Epithelial cell of esophagus (primary cell): ENCODE results near the gene DBH.

Source experiments
- DNase-seq: peaks from one replicate; pipeline ENCODE4 v3.0.0; 2010; ENCODE audit warnings: low read depth
- H3K4me3 ChIP-seq: 2 replicates; pipeline ENCODE4 v1.5.1; 2011; ENCODE audit warnings: mild to moderate bottlenecking, low read length, control low read depth
- TF ChIP-seq, protein P1 (sequence below): IDR thresholded peaks from 2 replicates; pipeline ENCODE4 v1.5.1; 2011; ENCODE audit warnings: low read depth, mild to moderate bottlenecking, low read length, control low read depth, inconsistent platforms; ENCODE audit not compliant: insufficient read depth; ENCODE audit errors: missing control alignments

DBH gene

DNA sequence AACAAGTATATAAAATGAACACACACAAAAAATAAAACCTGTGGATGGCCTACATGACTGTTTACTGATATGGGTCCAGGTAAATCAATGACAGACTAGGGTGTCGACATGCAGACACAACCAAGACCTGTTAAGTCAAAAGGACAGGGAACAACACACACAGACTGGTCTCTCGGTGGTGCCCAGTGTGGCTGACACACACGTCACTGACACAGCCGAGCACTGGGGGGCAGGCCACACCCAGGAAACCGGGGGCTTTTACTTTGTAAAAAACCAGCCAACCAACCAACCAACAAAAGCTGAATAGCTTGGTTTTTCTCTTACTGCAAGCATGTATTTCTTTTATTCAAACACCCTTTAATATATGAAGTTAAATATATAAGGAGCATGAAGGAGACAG is 31.9 kb upstream of the DBH start:
- H3K4me3 ChIP-seq = no peak overlapping the region
- TF ChIP-seq, protein P1, sequence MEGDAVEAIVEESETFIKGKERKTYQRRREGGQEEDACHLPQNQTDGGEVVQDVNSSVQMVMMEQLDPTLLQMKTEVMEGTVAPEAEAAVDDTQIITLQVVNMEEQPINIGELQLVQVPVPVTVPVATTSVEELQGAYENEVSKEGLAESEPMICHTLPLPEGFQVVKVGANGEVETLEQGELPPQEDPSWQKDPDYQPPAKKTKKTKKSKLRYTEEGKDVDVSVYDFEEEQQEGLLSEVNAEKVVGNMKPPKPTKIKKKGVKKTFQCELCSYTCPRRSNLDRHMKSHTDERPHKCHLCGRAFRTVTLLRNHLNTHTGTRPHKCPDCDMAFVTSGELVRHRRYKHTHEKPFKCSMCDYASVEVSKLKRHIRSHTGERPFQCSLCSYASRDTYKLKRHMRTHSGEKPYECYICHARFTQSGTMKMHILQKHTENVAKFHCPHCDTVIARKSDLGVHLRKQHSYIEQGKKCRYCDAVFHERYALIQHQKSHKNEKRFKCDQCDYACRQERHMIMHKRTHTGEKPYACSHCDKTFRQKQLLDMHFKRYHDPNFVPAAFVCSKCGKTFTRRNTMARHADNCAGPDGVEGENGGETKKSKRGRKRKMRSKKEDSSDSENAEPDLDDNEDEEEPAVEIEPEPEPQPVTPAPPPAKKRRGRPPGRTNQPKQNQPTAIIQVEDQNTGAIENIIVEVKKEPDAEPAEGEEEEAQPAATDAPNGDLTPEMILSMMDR = no peak
- DNase-seq = no peak

DNA sequence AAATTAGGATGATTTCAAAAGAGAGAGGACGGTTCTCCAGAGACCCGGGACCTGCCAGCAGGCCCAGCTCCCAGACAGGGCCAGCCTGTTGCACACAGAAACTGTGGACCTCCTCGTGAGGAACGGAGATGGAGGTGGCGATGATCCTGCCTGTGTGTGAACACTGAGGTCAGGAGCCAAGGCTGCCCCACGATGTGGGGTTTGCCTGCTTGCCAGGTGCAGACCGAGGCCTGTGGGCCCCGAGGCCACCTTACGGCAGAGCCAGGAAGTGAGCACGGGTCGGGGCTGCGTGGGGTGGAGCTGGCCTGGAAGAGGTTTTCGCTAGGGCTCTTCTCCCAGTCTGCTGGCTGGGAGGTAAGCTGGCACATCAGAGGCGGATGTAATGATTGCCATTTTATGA is 31.3 kb upstream of the DBH start:
- no peak for DNase-seq
- TF ChIP-seq, protein P1 = no peak
- no peak overlapping the region for H3K4me3 ChIP-seq

DNA sequence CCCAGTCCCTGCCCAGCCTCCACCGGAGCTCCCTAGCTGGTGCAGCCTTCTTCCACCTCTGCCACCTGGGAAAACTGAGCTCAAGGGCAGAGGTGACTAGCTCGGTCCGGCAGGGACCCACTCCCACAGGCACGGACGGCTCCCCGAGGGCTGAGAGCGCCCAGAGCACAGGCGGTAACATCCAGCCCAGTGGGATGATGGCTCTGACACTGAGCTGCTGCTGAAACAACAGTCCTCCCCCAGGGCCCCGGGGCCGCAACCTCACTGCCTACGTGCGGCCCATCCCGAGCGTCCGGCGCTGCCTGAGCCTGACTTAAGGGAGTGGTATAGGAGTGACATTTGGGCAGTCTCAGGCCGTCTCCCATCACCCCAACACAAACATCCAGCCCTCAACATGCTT is 30.7 kb upstream of the DBH start:
- TF ChIP-seq, protein P1 = no peak
- no peak for DNase-seq
- H3K4me3 ChIP-seq = no peak overlapping the region

DNA sequence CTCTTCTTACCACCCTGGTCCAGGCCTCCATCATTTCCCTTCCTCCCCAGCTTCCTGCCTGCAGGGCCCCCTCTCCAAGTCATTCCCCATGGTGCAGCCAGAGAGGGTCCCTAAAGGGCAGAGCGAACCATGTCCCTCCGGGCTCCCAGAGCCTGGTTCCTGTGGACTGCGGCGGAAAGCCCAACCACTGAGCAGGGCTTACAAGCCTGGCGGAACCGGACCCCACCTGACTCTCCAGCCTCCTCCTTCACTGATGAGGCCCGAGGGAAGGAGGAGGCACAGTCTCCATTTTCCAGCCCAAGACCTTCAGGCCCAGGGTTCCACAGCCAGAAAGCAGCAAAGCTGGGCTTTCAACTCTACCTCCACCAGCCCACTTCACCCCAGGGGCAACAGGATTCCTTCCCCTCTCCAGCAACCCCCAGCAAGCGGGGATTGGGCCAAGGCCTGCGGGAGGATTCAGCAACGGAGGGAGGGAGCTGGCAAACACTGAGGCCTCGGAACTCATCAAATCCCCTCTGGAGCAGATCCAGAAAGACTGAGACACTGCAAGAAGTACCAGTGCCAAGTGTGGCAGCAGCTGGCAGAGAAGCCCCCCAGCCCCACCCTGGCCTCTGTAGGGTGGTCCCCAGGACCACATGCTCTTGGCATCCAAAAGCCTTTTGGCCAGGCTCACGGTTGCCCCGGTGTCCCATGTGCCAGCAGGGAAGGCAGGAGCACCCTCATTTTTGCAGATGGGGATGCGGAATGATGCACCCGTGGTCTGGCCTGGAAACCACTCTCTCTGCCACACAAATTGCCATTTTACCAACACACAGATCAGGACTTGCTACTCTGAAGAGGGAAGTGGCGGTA is 30.1 kb upstream of the DBH start:
- no peak overlapping the region for H3K4me3 ChIP-seq
- DNase-seq = no peak

DNA sequence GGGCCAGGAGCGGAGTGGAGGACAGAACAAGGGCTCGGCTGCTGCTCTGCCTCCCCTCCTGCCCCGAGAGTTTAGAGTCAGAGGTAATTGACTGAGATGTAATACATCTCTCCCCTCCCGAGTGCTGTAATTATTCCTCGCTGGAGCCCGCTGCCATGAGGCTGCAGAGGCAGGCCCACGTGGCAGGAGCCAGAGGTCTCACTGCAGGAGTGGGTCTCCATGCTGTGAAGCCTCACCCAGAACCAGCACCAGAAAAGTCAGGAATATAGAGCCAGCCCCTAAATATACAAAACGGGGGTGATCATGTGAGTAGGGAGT is 29.5 kb upstream of the DBH start:
- TF ChIP-seq, protein P1 = no peak
- no peak for DNase-seq
- H3K4me3 ChIP-seq = no peak overlapping the region

More for the DNA sequence above, 30.1 kb upstream of the DBH start:
- TF ChIP-seq, protein P1 = no peak

DNA sequence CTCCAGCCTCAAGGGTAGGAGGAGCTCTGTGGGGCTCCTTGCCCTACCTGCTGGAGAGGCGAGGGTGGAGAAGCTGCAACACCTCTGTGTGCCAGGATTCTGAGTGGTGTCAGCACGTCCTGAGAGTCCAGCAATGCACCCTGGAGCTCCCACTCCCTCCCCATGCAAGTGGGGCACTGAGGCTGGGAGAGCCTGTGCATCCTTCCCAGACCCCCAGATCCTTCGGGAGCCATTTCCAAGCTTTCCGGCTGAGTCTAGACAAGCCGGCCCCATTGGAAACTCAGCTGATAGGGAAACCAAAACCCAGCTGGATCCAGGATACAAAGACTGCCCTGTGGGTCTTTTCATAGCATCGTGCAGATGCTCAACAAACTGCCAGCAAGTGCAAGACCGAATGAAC is 28.8 kb upstream of the DBH start:
- H3K4me3 ChIP-seq = no peak overlapping the region
- TF ChIP-seq, protein P1 = no peak
- no peak for DNase-seq

DNA sequence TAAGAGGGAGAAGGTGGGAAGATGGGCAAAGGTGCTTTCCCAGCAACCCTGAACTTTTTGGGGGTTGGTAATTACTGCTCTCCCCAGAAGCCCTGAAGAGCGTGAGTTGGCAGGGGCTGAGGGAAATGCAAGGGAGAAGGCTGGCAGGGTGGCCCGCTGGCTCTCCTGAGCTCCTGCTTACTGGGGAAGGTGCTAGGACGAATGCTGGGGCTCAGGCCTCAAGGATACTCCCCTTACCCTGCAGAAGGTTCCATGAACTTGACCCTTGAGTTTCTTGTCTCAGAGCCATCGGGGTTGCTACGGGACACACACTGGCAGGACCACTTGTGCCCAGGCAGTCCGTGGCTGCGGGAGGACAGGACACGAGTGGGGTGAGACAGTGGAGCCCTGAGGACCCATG is 28.2 kb upstream of the DBH start:
- TF ChIP-seq, protein P1 = no peak
- DNase-seq = no peak

More for the DNA sequence above, 28.2 kb upstream of the DBH start:
- H3K4me3 ChIP-seq = no peak overlapping the region
